GM10266 (cell line): ENCODE data around the gene ZDHHC22.

ENCODE experiments used
- DNase-seq: peaks from one replicate; pipeline ENCODE4 v3.0.0; 2012; ENCODE audit errors: extremely low spot score
- CTCF ChIP-seq: IDR thresholded peaks from 2 replicates; pipeline ENCODE4 v1.5.1; 2012; ENCODE audit warnings: mild to moderate bottlenecking, low read depth; ENCODE audit not compliant: control insufficient read depth, insufficient read depth; ENCODE audit errors: missing control alignments

ZDHHC22 gene

GRCh38 chr14:77154421-77154820 lies 12.8 kb upstream of the ZDHHC22 start:
- DNase-seq: no peak
- TF ChIP-seq CTCF: no peak

- TF ChIP-seq CTCF: no peak
- DNase-seq: no peak
These were observed 12.2 kb upstream of the ZDHHC22 start for GRCh38 chr14:77153802-77154201.

GRCh38 chr14:77151918-77152588 lies 10.5 kb upstream of the ZDHHC22 start:
- DNase-seq: peak; percentile 63
- TF ChIP-seq CTCF: no peak

GRCh38 chr14:77151245-77151644 lies 9.7 kb upstream of the ZDHHC22 start:
- TF ChIP-seq CTCF: peak; percentile 52
- DNase-seq: no peak

- no peak for DNase-seq
- TF ChIP-seq CTCF: no peak
These were observed 7.1 kb upstream of the ZDHHC22 start for GRCh38 chr14:77148510-77149231.

- no peak for DNase-seq
- no peak for TF ChIP-seq CTCF
These were observed 4.6 kb upstream of the ZDHHC22 start for GRCh38 chr14:77145975-77146740.

GRCh38 chr14:77144412-77145115 lies 3.0 kb upstream of the ZDHHC22 start:
- DNase-seq: no peak
- no peak for TF ChIP-seq CTCF
